NCI-H82 treated with DMSO at 0.1 percent for 48 hours (cell line): ENCODE measurements around the gene KIAA1217.

Experiments used
- DNase-seq: peaks from one replicate; lab custom pipeline; 2025; ENCODE audit not compliant: unreplicated experiment; lab: John Stamatoyannopoulos, UW

Gene KIAA1217

GRCh38 chr10:24207341-24207740 is 1.6 kb upstream of the KIAA1217 start:
- no peak for DNase-seq

DNA sequence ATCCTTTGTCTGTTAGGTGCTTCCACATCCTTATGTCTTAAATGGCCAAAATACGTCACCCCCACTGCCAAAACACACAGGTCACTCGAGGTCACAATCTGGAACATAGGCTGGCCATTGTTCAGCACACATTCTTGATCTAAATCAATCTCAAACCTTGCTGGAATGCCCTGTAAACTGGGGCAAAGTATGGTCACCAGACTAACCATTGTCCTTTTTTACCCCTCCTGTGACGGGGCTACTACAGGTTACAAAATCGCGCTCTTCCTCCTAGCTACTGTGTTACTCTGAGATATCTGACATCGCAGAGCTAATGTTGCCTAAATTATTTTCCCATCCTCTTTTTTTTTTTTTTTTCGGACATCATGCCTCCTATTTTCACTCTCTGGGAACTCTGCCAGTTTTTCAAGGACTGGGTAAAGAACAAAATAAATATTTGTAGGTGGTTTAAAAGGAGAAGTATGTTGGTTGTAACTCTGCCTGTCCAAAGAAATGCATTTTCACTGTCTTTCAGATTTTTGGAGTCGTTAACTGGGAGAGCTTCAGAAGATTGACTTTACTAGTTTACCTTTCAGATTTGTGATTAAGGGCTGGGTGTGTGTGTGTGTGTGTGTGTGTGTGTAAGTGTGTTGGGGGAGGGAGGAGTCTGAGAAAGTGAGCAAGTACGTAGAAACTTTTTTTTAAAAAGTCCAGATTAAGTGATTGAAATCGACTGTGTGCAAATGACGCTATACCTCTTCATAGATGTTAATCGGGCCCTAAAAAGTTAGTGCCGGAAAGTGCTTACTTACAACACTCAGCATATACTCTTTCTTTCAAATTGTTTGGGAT is 942 bp upstream of the KIAA1217 start:
- DNase-seq, result no peak

DNA sequence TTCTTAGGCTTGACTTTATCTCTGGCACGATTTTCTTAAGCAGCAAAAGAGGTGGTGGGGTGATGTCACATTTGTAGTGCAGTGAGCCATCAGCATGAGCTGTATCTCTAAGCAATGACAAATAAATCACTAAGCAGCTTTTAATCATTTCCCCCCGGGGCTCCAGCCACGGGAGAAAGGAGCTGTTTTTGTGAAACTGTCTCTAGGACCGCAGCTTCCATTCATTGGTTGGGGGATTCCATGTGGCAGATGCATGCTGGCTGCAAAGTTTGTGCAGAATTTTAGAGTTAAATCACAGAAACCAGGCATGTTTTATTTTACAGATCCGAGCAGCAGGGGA is 464 bp downstream of the KIAA1217 start:
- DNase-seq, result no peak

- no peak for DNase-seq
These were observed 1.1 kb downstream of the KIAA1217 start for GRCh38 chr10:24209946-24210491.

- DNase-seq, result no peak
These were observed 1.6 kb downstream of the KIAA1217 start for GRCh38 chr10:24210501-24210900.

- no peak for DNase-seq
These were observed 4.3 kb downstream of the KIAA1217 start for GRCh38 chr10:24213266-24213665.

- DNase-seq, result no peak
These were observed 4.9 kb downstream of the KIAA1217 start for GRCh38 chr10:24213881-24214280.

- DNase-seq, result no peak
These were observed 5.8 kb downstream of the KIAA1217 start for GRCh38 chr10:24214762-24215161.

- DNase-seq, result no peak
These were observed 6.3 kb downstream of the KIAA1217 start for GRCh38 chr10:24215196-24215595.

GRCh38 chr10:24215603-24216002 is 6.7 kb downstream of the KIAA1217 start:
- DNase-seq, result no peak

DNA sequence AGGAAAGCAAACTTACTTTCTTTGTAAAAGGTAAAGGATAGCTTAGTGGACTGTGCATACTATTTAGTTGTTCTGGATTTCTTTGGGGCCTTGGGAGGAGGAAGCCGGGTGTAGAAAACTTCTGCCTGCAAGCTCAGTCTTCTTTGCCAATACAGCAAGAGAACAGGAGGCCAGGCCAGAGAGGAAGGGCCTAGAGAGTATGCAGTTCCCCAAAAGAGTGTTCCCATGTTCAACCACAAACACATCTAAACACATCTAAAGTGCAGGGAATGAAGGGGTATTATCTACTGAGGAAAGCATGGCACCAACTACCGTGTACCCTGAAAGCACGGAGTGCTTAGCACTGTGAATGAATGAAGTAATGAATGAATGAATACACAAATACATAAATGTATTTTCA is 11.0 kb downstream of the KIAA1217 start:
- DNase-seq, result no peak

GRCh38 chr10:24223341-24223740 is 14.4 kb downstream of the KIAA1217 start:
- no peak for DNase-seq

- DNase-seq, result no peak
These were observed 15.0 kb downstream of the KIAA1217 start for GRCh38 chr10:24223953-24224352.

- no peak for DNase-seq
These were observed 19.7 kb downstream of the KIAA1217 start for GRCh38 chr10:24228642-24229041.

DNA sequence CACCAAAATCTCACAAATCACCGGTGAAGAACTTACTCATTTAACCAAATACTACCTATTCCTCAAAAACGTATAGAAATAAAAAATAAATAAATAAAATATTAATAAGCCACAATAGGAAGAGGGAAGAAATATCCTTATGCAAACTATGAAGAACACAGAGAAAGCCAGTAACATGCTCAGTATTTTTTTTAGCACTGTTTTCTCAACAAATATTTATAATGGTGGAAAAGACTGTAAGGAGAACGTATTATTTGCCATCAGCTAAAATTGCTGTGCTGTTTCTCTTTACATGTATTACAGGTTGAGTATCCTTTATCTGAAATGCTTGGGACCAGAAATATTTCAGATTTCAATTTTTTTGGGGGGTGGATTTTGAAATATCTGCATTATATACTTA is 21.0 kb downstream of the KIAA1217 start:
- no peak for DNase-seq

DNA sequence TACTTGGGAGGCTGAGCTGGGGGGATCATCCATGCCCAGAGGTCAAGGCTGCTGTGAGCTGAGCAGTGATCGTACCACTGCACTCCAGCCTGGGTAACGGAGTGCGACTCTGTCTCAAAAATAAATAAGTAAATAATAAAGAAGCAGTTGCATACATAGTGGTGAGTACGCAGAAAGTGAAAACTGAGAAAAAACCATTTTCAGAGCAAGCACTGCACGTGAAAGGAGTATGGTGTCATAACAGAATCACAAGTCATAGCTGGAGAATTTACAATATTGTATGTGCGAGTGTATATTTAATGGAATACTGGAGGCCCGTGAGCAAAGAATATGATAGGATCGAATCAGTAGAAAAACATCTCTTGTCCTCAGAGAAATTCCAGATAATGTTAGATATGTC is 22.3 kb downstream of the KIAA1217 start:
- no peak for DNase-seq

DNA sequence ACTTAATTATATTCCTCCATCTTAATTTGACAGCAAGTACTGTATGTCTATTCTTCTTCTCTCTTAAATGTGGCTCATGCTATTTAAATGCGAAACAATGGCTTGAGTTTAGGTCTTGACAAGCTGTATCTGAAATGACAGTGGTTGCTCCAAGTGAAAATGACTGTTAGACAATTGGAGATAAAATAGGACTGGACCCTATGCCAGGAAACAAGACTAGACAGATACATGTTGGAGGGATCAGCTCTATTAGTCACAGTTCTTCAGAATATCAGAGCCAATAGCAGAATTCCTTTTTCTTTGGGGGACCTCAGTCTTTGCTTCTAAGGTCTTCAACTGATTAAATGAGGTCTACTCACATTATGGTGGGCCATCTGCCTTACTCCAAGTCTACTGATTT is 25.8 kb downstream of the KIAA1217 start:
- DNase-seq, result no peak

GRCh38 chr10:24235471-24235870 is 26.5 kb downstream of the KIAA1217 start:
- DNase-seq, result no peak

DNA sequence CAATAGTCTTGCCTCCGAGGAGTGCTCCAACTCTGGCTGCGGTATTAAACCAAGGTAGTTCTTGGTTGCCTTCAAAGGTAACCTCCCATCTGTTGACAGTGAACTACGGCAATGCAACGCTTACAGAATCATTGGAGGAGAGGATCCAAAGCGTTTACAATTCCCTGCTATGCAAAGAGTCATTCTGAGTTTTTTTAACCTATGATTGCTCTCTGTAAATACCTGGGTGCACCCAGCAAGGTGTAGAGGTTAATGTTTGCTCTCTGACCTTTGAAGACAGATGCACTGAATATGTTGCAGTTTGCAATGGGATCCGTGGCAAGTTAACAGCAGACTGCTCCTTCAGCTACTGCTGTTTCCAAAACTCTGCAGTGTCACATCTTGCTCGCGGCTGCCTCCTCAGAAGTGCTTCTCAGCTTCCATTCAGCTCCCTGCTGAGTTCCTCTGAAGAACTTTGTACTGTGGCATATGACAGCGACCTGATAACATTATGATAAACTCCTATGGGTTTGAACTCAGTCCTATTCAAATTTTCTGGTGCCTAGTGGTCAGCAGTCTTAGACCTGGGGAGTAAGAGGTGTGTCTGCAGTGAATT is 29.0 kb downstream of the KIAA1217 start:
- no peak for DNase-seq

GRCh38 chr10:24238519-24239247 is 29.7 kb downstream of the KIAA1217 start:
- no peak for DNase-seq

- no peak for DNase-seq
These were observed 30.5 kb downstream of the KIAA1217 start for GRCh38 chr10:24239289-24240040.
